Activated CD8-positive, alpha-beta memory T cell treated with anti-CD3 and anti-CD28 coated beads for 36 hours (primary cell): Measurements from ENCODE around the gene ISYNA1. TPM values are rescaled to one million over a fixed set of nuclear protein-coding genes. Genes with fewer than 3 reads are reported as not detected.

Experiments
- CTCF ChIA-PET: fragments of 350-600 bp; sonication (Branson Sonifier 250); formaldehyde crosslinking; loops from one replicate; lab custom pipeline; 2021; ENCODE audit warnings: antibody characterized with exemption; lab: Charles Lee
- POLR2A ChIA-PET: fragments of 350-600 bp; sonication (Branson Sonifier 250); formaldehyde crosslinking; loops from one replicate; lab custom pipeline; 2021; ENCODE audit warnings: antibody characterized with exemption; lab: Charles Lee
- total RNA-seq, 2 experiments: library from RNA; stranded (reverse); gene quantifications; one replicate each; pipeline ENCODE4 v1.2.3, GENCODE V29; 2021

ISYNA1 gene
- total RNA-seq, 2 experiments from 2014 or later, result 22.8 to 23.7 TPM

- ChIA-PET CTCF (interaction anchor here (0.6 to 1.8 kb wide), 5 partner anchors 9 to 33 kb away, joined by 3 to 7 read pairs (median 3); no protein-coding TSS in a partner anchor), POLR2A (interaction anchor here (1.2 kb wide), 1 partner anchor 85 kb away, joined by 4 read pairs; the partner anchor contains the start of gene KXD1)
These were observed 35.2 kb upstream of the ISYNA1 start for GRCh38 chr19:18473003-18473705.

GRCh38 chr19:18470787-18471186 is 32.9 kb upstream of the ISYNA1 start:
- CTCF ChIA-PET, result interaction anchor here (1.0 to 1.7 kb wide), 3 partner anchors 8 to 20 kb away, joined by 3 to 4 read pairs (median 4); no protein-coding TSS in a partner anchor
- POLR2A ChIA-PET, result no interaction called here

- CTCF ChIA-PET, result interaction anchor here (0.6 to 1.6 kb wide), 23 partner anchors 9 to 386 kb away, joined by 3 to 8 read pairs (median 3); partner anchors contain the start of genes KXD1, REX1BD and UBA52
- POLR2A ChIA-PET, result interaction anchor here (0.6 kb wide), 1 partner anchor 51 kb away, joined by 3 read pairs; no protein-coding TSS in a partner anchor
These were observed 31.3 kb upstream of the ISYNA1 start for GRCh38 chr19:18469069-18469846.

GRCh38 chr19:18468517-18468916 is 30.6 kb upstream of the ISYNA1 start:
- ChIA-PET POLR2A (interaction anchor here (0.6 kb wide), 1 partner anchor 52 kb away, joined by 3 read pairs; no protein-coding TSS in a partner anchor), CTCF (interaction anchor here (0.7 to 1.6 kb wide), 6 partner anchors 12 to 103 kb away, joined by 3 to 4 read pairs (median 3); partner anchors contain the start of genes KXD1 and UBA52)

GRCh38 chr19:18467978-18468377 is 30.0 kb upstream of the ISYNA1 start:
- ChIA-PET CTCF (interaction anchor here (0.7 to 1.6 kb wide), 5 partner anchors 12 to 104 kb away, joined by 3 to 4 read pairs (median 3); partner anchors contain the start of genes KXD1 and UBA52), POLR2A (no interaction called here)

DNA sequence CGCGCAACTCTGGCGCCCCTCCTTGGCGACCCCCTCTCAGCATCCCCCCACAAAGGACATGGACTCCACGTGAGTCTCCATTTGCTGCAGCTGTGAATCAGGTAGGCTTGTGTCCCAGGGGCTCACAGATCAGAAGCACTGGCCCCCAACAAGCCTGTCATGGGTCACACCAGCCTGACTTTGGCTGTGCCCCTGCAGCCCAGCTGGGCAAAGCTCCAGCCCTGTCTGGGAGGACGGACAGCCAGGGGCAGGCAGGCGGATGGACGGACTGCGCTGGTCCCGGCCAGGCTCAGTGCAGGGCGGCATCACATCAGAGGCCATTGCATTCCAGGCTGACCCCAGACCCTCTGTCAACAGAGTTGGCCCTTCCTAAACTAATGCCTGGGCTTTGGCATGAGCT is 28.4 kb upstream of the ISYNA1 start:
- POLR2A ChIA-PET, result no interaction called here

GRCh38 chr19:18465964-18466339 is 28.0 kb upstream of the ISYNA1 start:
- ChIA-PET POLR2A (no interaction called here), CTCF (interaction anchor here (1.3 kb wide), 1 partner anchor 54 kb away, joined by 7 read pairs; no protein-coding TSS in a partner anchor)

More for the DNA sequence above, 28.4 kb upstream of the ISYNA1 start:
- CTCF ChIA-PET, result interaction anchor here (1.3 kb wide), 2 partner anchors 16 to 54 kb away, joined by 3 to 7 read pairs; no protein-coding TSS in a partner anchor

GRCh38 chr19:18465214-18465963 is 27.5 kb upstream of the ISYNA1 start:
- ChIA-PET CTCF (interaction anchor here (1.3 to 1.9 kb wide), 2 partner anchors 14 to 55 kb away, joined by 6 to 7 read pairs; no protein-coding TSS in a partner anchor), POLR2A (interaction anchor here (0.5 kb wide), 1 partner anchor 256 kb away, joined by 4 read pairs; no protein-coding TSS in a partner anchor)

DNA sequence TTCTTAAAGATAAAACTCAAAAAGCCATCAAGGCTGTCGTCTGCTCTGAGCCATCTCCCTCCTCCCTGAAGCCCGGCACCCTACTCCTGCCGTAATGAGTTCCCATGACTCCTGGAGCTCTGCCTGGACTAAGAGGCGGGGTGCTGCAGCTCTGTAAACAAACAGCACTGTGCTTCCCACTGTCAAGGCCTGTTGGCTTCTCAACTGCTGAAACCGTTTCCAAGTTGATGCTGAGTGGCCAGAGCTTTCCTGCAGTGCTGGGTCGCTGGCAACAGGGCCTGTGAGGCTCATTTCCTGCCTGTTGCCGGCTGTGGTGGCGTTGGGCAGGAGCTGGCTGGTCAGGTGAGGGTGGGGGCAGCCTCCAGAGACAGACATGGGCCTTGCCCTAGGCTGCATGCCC is 26.7 kb upstream of the ISYNA1 start:
- ChIA-PET POLR2A (no interaction called here), CTCF (interaction anchor here (1.9 kb wide), 1 partner anchor 14 kb away, joined by 6 read pairs; no protein-coding TSS in a partner anchor)

DNA sequence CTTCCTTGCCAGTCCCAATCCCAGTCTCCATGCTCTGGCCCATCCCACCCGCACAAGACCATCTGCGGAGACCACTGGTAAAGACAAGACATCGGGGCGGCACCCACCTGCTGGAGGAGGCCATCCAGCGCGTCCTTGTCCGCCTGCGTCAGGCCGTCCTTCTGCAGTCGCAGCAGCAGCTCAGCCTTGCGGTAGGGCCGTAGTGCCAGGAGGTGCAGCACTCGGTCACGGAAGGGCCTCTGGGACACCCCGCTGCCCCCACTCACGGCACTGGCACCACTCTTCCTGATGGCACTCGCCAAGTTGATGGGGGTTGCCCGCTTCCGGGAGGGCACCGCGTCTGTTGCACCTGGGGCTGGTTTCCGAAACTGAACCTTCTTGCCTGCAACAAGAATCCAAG is 23.5 kb upstream of the ISYNA1 start:
- ChIA-PET CTCF (interaction anchor here (0.6 to 2.7 kb wide), 7 partner anchors 9 to 51 kb away, joined by 3 to 20 read pairs (median 3); no protein-coding TSS in a partner anchor), POLR2A (interaction anchor here (0.7 kb wide), 1 partner anchor 42 kb away, joined by 6 read pairs; the partner anchor contains the start of gene SSBP4)

DNA sequence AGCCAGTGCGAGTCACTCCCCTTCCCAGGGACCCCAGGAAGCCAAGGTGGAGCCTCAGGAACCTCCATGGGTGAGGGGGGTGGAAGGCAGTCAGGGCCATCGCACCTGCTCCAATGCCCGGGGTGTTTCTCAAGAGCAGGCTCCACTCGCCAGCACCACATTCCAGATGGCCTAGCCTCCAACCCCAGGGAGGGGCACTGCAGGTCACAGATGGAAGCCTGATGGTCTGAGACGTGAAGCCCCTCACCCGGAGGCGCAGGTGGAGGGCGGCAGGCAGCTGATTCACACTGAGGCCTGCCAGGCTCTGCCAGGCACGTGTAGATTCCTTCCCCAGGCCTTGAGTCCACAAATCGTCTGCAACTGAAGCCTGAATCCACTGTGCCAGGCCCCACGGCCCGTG is 23.0 kb upstream of the ISYNA1 start:
- ChIA-PET CTCF (interaction anchor here (2.3 to 2.7 kb wide), 2 partner anchors 9 to 21 kb away, joined by 8 to 20 read pairs; no protein-coding TSS in a partner anchor), POLR2A (no interaction called here)

DNA sequence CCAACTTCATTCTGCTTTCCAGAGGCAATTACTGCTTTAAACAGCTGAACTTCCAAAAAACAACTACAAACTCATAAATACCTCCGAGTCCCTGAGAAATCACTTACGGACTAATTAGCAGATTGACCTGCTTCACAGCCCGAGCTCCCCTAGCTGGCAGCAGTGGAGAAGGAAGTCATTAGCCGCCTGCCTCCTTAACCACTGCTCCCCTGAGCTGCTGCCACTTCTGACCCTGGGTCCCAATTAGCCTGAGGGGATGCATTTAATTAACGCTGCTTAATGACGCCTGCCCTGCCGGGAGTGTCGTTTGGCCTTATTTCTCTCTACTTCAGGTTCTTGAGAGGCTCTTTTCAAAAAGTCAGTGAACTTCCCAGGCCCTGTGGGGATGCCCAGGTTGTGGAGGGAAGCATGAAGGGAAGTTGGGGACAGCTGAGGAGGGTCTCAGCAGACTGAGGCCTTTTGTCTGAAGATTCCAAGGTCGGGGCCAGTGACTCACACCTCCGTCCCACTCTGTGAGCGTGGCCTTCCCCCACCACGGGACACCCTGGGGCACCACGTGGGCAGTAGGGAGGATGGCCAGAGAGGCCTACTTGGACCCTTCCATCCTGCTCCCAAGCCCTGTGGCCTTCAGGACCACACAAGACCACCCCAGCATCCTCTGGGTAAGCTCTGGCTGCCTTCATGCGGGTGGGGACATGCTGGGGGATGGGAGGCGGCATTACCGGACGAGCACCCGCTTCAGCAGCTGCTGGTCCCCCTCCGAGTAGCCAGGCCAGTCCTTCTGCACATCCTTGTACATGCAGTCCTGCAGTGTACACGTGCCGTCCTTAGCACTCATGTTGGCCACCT is 19.8 kb upstream of the ISYNA1 start:
- POLR2A ChIA-PET, result interaction anchor here (0.6 kb wide), 1 partner anchor 113 kb away, joined by 10 read pairs; no protein-coding TSS in a partner anchor
- CTCF ChIA-PET, result interaction anchor here (1.1 kb wide), 1 partner anchor 72 kb away, joined by 3 read pairs; the partner anchor contains the start of gene GDF15

DNA sequence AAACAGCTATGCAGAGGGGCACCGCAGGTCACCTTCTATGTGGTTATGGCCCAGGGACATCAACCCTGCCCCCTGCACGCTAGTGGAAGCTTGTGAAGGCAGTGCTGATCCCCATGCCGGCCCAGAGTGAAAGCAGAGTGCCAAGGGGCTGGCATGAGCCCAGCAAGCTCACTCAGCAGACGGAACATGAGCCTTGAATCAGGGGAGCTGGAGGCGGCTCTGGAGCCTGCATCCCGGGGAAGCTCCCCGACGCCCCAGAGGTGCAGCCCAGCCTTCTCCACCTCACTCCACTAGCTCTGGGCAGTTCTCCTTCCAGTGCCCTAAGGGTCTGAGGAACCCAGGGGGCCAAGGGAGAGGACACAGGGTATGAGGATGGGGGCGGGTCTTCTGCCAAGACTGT is 19.0 kb upstream of the ISYNA1 start:
- CTCF ChIA-PET, result interaction anchor here (1.1 kb wide), 2 partner anchors 12 to 71 kb away, joined by 3 read pairs; partner anchors contain the start of gene GDF15
- POLR2A ChIA-PET, result interaction anchor here (0.6 kb wide), 1 partner anchor 114 kb away, joined by 10 read pairs; no protein-coding TSS in a partner anchor

DNA sequence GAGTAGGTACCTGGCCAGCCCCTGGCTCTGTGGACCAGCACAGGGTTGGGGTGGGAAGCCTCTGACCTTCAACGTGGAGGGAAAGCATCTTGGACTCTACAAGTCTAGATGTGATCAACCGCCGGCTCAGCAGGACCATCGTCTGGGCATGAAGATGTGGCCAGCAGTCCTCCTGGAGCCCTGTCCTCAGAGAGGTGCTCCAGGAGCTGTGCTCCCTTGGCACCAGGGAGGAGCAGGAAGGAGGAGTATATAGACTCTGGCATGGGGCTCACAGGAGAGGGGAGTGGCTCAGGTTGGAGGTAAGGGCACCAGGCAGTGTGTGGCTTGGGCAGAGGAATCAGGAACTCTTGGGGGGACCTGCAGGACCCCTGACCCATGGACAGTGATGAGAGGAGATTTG is 18.3 kb upstream of the ISYNA1 start:
- ChIA-PET CTCF (interaction anchor here (1.1 kb wide), 2 partner anchors 13 to 70 kb away, joined by 3 read pairs; partner anchors contain the start of gene GDF15), POLR2A (no interaction called here)

- POLR2A ChIA-PET, result no interaction called here
- CTCF ChIA-PET, result interaction anchor here (1.4 to 4.3 kb wide), 2 partner anchors 9 to 68 kb away, joined by 3 to 20 read pairs; partner anchors contain the start of gene ELL
These were observed 15.5 kb upstream of the ISYNA1 start for GRCh38 chr19:18453269-18454024.

DNA sequence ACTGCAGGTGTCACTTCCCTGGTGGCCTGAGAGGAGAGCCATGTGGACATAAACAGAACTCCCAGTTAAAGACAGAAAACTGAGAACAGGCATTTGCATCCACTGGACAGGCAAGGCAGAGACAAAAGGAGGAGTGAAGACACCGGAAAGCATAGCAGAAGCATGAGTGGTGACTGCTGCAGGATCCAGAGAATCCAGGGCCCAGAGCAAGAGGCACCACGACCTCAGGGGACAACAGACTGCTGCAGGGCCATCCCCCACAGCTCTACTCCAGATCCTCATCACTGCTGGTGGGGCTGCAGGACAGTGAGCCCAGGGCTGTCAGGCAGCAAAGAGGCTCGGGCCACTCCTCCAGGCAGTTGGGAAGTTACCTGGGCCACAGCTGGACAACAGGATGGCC is 14.5 kb upstream of the ISYNA1 start:
- ChIA-PET POLR2A (no interaction called here), CTCF (interaction anchor here (0.6 to 4.3 kb wide), 3 partner anchors 10 to 395 kb away, joined by 3 to 20 read pairs (median 5); no protein-coding TSS in a partner anchor)
